A673 (cell line): Measurements from ENCODE around the gene GAK. TPM values are rescaled to one million over a fixed set of nuclear protein-coding genes. Genes with fewer than 3 reads are reported as not detected.

Experiments used
- BruUV-seq: library from RNA; stranded (reverse); fragments of 400-500 nt; replicated peaks from 2 replicates; lab custom pipeline; 2021; lab: Mats Ljungman, UMichigan
- CTCF ChIA-PET: fragments of 300-600 bp; sonication (Branson Sonifier 250); formaldehyde crosslinking; loops from one replicate; lab custom pipeline; 2022; ENCODE audit warnings: antibody characterized with exemption; lab: Charles Lee
- POLR2A ChIA-PET: fragments of 300-600 bp; sonication (Branson Sonifier 250); formaldehyde crosslinking; loops from one replicate; lab custom pipeline; 2022; ENCODE audit warnings: antibody characterized with exemption; ENCODE audit not compliant: low non-redundant PET; lab: Charles Lee
- DNase-seq: peaks from one replicate; pipeline ENCODE4 v3.0.0-alpha.2; 2015; ENCODE audit warnings: low spot score
- H3K27ac ChIP-seq: fragments of 200-600 bp; sonication (generic); 2 replicates; pipeline ENCODE4 v1.5.1; 2016; ENCODE audit warnings: mixed run types, low read depth, mild to moderate bottlenecking, mixed read lengths, antibody characterized with exemption, low read length; ENCODE audit not compliant: poor library complexity, severe bottlenecking
- H3K27me3 ChIP-seq: fragments of 200-600 bp; sonication (generic); replicated peaks from 2 replicates; pipeline ENCODE4 v1.6.1; 2017; ENCODE audit warnings: mixed run types, low read depth, mild to moderate bottlenecking, mixed read lengths, antibody characterized with exemption, low read length; ENCODE audit not compliant: insufficient read depth, poor library complexity
- H3K36me3 ChIP-seq: fragments of 200-600 bp; sonication (generic); 2 replicates; pipeline ENCODE4 v1.6.1; 2016; ENCODE audit warnings: mixed run types, mild to moderate bottlenecking, mixed read lengths, antibody characterized with exemption, low read length; ENCODE audit not compliant: insufficient read depth, poor library complexity, severe bottlenecking
- H3K4me1 ChIP-seq: fragments of 200-600 bp; sonication (generic); 2 replicates; pipeline ENCODE4 v1.6.1; 2017; ENCODE audit warnings: mixed run types, mild to moderate bottlenecking, mixed read lengths, antibody characterized with exemption, low read length; ENCODE audit not compliant: insufficient read depth, poor library complexity, severe bottlenecking
- H3K4me3 ChIP-seq: fragments of 200-600 bp; sonication (generic); 2 replicates; pipeline ENCODE4 v1.5.1; 2016; ENCODE audit warnings: low read depth, mixed run types, mild to moderate bottlenecking, mixed read lengths, low read length; ENCODE audit not compliant: poor library complexity, severe bottlenecking
- H3K9me3 ChIP-seq: fragments of 200-600 bp; sonication (generic); 2 replicates; pipeline ENCODE4 v1.6.1; 2016; ENCODE audit warnings: mixed run types, low read depth, mild to moderate bottlenecking, mixed read lengths, antibody characterized with exemption, low read length; ENCODE audit not compliant: poor library complexity, severe bottlenecking
- CTCF ChIP-seq: fragments of 300-800, 200-600 bp; sonication (generic); conservative IDR thresholded peaks from 2 replicates; pipeline ENCODE4 v1.5.1; 2017; ENCODE audit warnings: low read depth, mild to moderate bottlenecking, antibody characterized with exemption, low read length, moderate library complexity, mixed read lengths
- EZH2 ChIP-seq: fragments of 200-600 bp; sonication (generic); IDR thresholded peaks from 2 replicates; pipeline ENCODE4 v1.6.1; 2017; ENCODE audit warnings: borderline replicate concordance, low read depth, mild to moderate bottlenecking, mixed read lengths, antibody characterized with exemption, low read length; ENCODE audit not compliant: poor library complexity, severe bottlenecking
- intact Hi-C: fragments of 100-400 bp; cut with micrococcal nuclease; formaldehyde crosslinking; loops from one replicate; pipeline ENCODE4 v1.10.0; 2022; ENCODE audit not compliant: unreplicated experiment
- total RNA-seq: library from RNA; stranded (reverse); gene quantifications from 2 replicates; pipeline ENCODE4 v1.2.3, GENCODE V29; 2021

Gene GAK
- total RNA-seq, 1 experiment from 2014 or later, result 96.2 TPM

- ChIA-PET POLR2A (no interaction called here), CTCF (no interaction called here)
- H3K27ac ChIP-seq, result no peak overlapping the region
- H3K4me3 ChIP-seq, result no peak overlapping the region
- no peaks in the 10 kb centered on the region for H3K27me3 ChIP-seq
- no peaks in the 10 kb centered on the region for H3K9me3 ChIP-seq
- no peaks in the 10 kb centered on the region for H3K36me3 ChIP-seq
- H3K4me1 ChIP-seq, result no peaks in the 10 kb centered on the region
- no peak for TF ChIP-seq CTCF
- TF ChIP-seq EZH2, result no peak
- DNase-seq, result no peak
- BruUV-seq, result no TSS peak
- intact Hi-C loops, result no loop called here
These were observed 29.5 kb upstream of the GAK start for GRCh38 chr4:961351-962230.

- BruUV-seq, result no TSS peak
- no peaks in the 10 kb centered on the region for H3K36me3 ChIP-seq
- DNase-seq, result no peak
- intact Hi-C loops, result no loop called here
- no peaks in the 10 kb centered on the region for H3K9me3 ChIP-seq
- no peak overlapping the region for H3K27ac ChIP-seq
- H3K4me1 ChIP-seq, result no peaks in the 10 kb centered on the region
- TF ChIP-seq EZH2 (no peak), CTCF (no peak)
- POLR2A ChIA-PET, result no interaction called here
- no peaks in the 10 kb centered on the region for H3K27me3 ChIP-seq
- CTCF ChIA-PET, result no interaction called here
- no peak overlapping the region for H3K4me3 ChIP-seq
These were observed 28.7 kb upstream of the GAK start for GRCh38 chr4:960636-961350.

- POLR2A ChIA-PET, result no interaction called here
- TF ChIP-seq EZH2 (no peak), CTCF (no peak)
- intact Hi-C loops, result no loop called here
- CTCF ChIA-PET, result no interaction called here
- BruUV-seq, result no TSS peak
- DNase-seq, result no peak
- H3K36me3 ChIP-seq, result no peaks in the 10 kb centered on the region
- H3K4me1 ChIP-seq, result no peaks in the 10 kb centered on the region
- H3K9me3 ChIP-seq, result no peaks in the 10 kb centered on the region
- H3K4me3 ChIP-seq, result no peak overlapping the region
- H3K27ac ChIP-seq, result no peak overlapping the region
- H3K27me3 ChIP-seq, result no peaks in the 10 kb centered on the region
These were observed 28.1 kb upstream of the GAK start for GRCh38 chr4:960140-960635.
